HG03060 (cell line): Measurements from ENCODE around the gene RHEB.

Source experiments
- ATAC-seq: cut with Tn5 transposase; IDR thresholded peaks from one replicate; pipeline ENCODE4 v1.9.1; 2021; ENCODE audit warnings: low read depth, moderate number of reproducible peaks; ENCODE audit not compliant: unreplicated experiment

Gene RHEB

DNA sequence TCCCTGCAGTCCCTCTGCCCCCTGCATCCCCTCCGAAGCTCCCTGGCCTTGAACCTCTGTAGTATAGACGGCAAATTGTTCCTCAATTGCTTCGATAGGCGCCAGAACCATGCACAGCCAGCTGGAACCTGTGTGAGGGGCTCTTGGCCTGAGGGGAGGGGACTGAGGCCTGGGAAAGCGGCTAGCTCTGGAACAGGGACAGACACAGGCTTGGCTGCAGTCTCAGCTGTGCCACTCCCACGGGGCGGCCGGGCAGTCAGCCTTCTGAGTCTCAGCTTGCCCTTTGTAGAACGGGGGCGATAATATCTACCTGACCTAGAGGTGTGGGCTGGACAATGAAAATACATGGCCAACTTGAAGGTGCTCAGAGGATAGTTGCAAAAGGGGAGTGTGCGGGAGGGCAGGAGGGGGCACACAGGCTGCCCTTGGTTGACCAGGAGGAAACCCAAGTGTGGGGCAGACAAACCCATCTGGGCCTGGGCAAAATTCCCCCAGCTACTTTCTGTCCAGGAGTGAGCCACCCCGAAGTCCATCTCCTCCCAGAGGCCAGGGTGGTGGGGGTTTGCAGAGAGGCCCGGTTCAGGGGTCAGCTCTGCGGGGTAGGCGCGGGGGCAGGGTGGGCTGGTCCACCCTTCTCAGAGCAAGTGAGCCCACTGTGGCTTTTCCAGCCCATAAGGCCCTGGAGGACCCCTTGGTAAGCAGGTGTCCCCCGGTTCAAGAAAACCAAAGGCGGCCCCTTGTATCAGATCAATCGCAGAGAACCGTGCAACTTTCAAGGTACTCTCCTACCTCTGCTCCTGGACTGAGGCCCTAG lies 84.4 kb downstream of the RHEB start:
- no peak for ATAC-seq

DNA sequence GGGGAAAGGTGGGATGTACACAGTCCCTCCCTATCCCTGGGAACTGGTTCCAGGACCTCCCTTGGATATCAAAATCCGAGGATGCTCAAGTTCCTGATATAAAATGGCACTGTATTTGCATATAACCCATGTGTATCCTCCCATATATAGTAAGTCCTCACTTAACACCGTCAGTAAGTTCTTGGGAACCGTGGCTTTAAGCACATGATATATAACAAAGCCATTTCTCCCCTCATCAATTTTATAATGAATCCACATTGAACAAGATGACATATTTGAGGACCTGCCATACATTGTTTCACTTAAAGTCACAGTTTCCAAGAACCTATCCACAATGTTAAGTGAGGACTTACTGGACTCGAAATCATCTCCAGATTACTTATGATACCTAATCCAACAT lies 85.1 kb downstream of the RHEB start:
- ATAC-seq = no peak

DNA sequence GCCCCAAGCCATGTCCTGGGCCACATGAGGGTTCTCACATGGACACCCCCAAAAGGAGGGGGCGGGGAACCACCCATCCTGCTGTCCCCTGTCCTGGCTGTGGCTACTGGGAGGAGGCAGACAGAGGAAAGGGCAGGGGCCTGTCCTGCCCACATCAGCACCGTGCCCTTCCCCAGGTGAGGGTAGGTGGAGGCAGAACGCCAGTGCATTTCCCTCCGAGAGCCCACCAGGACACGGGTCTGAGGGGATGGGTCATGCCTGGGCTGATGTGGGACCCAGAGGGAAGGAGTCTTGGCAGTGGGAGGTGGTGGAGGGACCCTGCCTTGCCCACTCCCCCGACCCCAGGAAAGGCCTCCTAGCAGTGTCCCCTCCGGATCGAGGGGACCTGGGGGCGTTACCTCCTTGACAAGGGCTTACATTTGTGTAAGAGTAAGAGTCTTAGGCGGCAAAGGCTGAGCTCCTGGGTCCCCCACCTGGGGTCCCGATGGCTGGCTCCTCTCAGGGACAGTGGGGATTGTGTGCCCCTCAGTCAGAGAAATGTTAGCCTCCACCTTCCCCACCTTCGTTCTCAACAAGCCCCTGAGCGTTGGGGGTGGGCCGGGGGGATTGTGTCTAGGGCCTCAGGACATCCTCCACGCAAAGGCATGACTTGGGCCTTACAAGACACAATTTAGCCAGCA lies 85.8 kb downstream of the RHEB start:
- no peak for ATAC-seq

DNA sequence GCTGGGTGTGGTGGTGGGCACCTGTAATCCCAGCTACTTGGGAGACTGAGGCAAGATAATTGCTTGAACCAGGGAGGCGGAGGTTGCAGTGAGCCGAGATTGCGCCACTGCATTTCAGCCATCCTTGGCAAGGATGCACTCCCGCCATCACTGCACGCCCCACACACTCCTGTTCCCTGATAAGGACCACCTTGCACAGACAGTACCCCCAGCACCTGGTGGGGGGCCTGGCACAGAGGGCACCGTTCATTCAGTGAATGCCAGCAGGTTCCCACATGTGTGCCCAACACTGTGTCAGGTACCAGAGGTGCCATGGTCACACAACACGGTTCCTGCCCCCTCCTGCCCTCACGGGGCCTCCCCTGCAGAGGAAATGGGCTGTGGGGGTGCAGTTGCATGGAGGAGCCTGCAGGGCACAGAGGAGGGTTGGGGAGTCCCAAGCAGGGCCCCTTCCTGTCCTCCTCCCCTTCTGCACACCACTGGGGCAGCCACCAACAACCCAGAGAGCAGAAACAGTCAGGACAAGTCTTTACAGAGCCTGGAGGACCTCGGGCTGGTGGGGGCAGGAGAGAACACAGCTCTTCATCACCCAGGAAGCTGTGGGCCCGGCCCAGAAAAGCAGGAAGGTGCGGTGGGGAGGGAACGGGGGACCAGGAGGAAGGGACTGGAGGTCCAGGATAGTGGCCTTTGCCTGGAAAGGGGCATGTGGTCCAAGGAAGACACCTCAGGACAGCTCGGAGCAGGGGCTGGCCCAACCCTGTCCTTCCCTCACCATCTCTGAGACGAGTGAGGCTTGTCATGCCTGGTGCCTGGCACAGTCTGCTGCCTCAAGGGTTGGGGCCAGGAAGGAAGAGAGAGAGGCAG lies 86.8 kb downstream of the RHEB start:
- ATAC-seq = no peak

DNA sequence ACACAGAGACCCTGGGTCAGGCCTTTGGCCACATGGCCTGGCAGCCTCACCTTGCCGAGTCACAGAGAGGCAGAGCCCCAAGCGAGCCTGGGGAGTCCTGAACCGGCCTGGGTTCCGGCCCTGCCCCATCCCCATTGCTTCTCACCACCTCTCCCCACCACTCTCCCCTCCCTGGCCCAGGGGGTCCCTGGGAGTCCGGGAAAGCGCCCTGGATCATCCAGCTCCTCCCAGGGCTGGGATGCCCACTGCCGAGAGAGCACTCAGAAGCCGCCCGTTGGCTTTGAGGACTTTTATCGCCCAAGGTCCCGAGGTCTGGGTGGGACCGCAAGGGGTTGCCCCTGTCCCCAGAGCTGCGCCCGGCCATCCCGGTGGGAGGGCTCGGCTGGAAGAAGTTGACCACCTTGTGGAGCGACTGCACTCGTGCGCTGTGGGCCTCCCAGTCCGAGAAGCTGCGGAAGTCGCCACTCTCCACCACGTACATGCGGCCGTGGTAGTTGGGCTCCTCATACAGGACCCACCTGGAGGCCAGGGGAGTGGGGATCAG lies 87.9 kb downstream of the RHEB start:
- no peak for ATAC-seq

DNA sequence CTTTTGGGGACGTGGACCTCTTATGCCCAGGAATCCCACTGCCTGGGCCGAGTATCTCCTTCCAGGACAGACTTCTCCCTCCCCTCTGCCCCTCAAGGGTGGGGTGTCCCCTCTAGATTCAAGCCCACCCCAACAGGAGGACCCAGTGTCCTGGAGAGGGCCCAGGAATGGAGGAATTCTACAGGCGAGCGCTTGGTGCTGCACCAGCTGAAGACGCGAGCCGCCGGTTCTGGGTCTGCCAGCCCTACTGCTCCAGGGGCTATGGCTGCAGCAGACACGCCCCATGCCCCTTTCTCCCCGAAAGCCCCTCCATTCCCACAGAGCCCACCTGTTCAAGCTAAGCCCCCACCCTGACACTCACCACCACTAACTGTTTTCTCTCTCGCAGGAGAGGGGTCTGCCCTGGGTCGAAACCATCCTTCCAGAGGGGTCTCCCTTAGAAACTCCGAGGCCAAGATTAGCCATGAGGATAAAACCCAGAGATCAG lies 88.4 kb downstream of the RHEB start:
- no peak for ATAC-seq

DNA sequence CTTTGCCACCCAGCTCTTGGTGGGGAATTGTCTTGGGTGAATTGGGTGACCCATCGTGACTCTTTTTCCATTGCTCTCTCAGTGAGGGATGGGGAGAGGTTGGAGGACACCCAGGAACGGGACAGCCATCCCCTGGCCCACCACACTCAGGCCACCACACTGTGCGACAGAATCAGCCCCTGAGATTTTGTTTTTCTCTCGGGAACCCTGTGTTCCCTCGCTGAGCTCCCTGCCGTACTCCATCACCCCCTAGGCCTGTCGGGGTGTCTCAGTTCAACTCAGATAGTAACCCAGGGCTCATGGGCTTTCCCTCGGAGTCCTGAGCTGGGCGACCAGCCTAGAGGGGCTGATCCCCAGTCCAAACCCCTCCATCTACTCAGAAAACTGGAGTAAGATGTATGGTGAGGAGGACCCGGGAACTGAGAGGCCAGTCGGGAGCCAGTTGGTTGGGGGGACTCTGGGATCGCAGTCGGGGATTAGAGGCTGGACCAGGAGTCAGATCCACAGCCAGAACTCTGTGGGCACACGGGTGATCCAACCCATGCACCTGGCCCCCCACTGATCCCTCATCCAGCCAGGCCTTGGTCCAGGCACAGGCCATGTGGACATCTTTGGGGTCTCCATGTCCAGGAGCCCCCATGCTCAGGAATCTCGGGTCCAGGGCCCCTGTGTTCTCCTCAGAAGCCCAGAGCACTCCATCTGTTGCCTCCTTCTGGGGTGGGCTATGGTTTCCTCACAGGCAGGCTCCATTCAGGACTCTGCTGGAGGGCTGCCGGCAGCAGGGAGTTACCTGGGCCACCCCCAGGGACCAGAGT lies 89.1 kb downstream of the RHEB start:
- ATAC-seq = no peak

DNA sequence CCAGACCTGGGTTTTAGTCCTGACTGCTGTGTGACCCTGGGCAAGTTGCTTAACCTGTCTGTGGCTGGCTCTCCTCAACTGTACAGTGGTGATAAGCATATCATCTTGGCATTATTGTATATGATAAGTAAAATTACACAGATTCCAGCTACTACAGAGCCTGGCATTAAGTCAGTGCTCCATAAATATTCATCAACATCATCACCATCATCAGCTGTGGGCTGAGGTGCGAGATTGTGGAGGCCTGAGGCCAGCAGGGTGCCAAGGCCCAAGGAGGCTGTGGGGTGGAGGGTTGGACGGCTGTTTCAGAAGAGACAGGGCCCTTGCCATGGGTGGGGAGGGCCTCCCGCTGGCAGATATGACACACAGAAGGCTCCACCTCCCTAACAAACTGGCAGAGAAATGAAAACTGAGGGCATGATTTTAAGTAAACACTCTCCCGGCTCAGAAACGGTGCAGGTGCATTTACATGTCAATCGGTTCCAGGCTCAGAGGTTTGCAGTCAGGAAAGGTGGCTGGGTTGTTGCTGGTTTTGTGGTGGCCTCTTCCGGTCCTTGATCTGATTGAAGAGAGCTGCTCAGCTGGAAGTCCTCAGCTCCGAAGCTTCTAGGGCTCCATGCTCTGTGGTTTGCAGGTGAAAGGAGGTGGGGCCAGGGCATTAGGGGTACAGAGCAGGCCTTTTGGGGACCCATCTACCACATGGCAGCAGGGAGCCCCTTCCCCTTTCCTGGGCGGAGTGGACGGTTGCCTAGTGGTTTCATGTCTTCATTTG lies 89.9 kb downstream of the RHEB start:
- ATAC-seq = no peak

DNA sequence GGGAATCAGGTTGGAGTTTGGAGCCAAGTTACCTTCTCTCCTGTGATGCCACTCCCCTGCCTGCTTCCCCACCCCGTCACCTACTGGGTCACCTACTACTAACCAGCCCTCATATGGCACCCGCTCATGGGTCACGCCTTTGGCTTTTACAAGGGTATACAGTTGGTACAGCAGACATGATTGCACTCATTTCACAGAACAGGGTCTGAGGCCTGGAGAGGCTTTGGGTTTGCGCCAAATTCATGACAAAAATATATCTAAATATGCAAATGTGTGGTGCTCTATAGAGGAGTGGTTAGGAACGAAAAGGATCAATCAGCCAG lies 90.5 kb downstream of the RHEB start:
- no peak for ATAC-seq

DNA sequence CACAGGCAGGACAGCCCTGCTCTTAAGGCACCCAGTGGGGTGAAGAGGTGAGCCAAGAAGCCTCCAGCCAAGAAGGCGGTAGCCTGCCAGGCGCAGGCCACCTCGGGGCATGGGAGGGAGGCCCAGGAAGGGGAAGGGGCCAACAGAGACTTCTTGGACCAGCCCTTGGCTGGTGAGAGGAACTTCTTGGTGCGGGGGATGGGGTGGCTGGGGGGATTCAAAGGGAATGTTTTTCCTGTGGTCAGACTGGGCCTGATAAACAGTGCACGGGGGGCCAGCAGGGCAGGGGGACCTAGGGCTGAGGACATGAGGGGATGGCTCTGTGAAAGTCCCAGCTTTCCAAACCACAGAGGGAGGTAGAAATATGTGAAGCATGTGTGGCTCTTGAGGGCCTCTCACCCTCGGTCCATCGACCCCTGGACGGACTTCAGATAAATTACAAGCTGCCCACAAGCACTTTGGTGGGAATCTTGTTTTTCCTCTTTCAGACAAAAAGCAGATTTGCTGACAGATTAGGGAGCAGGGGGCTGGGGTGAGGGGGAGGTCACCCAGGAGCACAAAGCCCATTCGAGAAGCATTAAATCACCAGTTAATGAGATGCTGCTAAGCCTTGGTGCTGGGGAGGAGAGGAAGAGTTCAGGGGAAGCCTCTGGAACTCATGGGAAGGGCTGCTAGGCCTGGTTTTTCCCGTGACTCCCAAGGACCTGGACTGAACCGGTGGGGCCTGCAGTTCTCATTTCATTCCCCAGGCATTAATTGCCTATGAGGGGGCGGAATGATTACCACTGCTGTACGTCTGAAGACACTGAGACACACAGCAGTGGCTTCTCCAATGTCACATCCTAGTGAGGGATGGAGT lies 91.1 kb downstream of the RHEB start:
- no peak for ATAC-seq

DNA sequence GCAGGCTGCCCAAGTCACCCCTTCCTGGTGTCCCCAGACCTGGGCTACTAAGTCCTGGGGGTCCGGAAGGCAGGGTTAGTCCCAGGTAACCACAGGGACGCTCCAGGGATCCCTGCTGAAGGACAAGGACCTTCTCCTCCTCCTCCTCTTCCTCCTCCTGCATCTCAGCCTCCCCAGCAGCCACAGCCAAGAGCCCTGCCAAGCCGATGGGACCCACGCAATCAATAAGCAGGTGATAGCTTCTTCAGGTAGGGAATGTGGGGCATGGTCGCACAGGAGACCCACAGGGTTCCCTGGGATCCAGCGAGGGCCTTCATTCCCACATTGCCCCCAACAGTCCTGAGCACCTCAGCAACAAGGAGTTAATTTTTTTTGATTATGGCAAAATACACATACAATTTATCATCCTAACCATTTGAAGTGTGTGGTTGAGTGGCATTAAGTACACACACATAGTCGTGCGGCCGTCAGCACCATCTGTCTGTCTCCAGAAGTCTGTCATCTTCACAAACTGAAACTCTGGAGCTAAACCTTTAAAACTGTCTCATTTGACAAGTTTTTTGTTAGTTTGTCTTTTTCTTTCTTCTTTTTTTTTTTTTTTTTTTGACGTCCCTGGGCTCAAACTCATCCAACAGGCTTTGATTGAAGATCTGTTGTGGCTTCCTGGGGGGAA lies 91.9 kb downstream of the RHEB start:
- ATAC-seq = no peak

DNA sequence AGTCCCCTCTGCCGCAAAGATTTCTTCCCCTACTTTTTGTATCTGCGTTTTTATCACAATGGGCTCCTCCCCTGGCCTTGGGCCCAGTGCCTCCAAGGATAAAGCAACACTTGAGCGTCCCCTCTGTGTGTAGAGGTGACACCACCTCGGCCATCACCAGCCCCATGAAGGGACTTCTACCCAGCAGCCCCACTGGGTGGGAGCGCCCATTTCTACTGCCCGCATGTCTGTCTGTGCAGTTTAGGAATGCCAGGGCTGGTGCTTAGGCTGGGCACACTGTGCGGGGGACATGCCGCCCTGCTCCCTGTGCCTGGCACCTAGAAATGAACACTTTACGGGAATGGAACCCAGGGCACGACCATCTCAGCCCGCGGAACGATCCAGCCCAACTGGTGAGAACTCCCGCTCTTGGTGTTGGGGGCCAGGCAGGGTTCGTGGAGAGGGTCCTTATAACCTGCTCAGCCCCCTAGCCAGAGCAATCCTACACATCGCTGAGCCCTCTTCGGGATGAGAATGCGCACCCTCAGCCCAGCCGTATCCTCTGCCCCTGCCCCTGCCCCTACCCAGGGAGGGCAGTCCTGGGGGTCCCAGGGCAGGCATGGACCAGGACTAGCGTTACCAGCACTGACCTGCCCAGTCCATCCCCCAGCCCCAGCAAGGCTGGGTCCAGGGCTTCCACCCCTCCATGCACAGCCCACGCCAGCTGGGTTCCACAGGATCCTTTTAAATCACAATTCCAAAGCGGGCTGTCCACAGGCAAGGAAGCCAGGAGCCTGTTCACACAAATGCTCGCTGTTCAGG lies 92.6 kb downstream of the RHEB start:
- ATAC-seq = no peak

DNA sequence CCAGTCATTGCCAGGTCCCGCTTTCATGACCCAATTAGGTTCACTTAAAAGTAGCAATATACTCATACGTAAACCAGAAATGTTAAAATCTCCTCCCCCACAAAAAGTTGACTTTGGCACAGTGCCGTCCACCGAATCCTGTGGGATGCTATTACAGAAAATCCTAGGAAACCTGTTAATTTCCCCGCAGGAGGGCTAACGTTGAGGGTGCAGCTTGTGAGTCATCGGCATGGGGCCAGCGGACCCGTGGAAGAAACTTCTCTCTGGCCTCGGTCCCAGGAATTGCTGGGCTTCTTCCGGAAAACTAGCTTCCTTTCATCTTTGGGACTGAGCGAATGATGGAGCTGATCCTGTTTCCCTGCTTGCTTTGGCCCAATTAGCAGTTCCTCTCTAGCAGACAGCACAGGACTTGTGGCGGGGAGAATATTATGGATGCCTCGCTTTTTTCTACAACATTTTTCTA lies 93.2 kb downstream of the RHEB start:
- no peak for ATAC-seq

DNA sequence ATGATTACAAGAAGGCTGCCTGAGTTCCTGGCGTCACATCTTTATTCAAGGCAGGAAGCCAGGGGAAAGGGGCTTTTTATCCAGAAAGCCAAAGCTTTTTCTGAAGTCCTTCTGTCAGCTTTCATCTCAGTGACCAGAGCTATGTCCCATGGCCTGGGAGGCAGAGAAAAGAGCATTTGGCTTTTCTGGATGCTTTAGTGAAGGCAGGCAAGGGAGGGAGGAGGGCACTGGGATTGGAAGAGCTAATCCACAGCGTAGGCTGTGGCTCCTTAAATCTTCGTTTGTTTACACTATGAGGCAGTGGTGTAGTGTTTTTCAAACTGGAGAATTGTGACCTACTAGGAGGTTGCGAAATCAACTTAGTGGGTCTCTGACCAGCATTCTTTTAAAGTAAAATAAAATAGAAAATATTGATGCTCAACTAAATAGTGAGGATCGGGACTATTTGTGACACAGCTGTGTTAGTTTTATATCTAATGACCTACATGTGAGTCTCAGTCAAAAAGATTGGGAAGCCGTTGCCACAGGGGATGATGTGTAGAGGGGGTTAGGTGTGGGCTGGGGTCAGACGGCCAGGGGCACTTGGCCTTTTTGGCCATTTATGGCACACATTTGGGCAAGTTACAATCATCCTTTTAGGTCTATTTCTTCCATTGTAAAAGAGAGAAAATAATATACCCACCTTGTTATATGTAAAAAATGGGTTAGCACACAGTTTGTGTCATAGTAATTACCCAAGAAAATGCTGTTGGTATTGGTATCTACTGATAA lies 93.8 kb downstream of the RHEB start:
- ATAC-seq = no peak

DNA sequence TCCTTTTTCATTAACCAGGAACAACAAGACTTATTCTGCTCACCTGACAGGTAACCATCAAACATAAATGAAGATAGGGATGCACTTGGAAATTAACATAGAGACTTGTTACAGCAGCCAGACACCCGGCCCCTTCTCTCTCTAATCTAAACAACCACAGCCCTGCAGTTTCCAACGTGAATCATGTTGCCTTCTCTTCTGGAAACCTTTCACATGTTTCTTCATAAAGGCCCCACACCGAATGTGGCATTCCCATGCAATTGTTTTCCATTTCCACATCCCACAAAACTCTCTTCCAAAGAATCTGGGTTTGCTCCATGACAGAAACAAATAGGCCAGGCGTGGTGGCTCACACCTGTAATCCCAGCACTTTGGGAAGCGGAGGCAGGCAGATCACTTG lies 94.9 kb downstream of the RHEB start:
- no peak for ATAC-seq

DNA sequence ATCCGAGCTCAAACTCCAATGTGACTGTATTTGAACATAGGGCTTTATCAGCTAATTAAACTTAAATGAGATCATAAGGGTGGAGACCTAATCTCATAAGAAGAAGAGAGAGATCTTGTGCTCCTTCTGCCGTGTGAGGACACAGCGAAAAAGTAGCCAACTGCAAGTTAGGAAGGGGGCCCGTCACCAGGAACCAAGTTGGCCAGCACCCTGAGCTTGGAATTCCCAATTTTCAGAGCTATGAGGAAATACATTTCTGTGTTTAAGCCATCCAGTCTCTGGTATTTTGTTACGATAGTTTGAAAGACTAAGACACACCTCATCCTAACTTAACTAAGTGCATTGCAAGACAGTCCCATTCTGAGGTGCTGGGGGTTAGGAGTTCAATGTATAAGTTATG lies 95.8 kb downstream of the RHEB start:
- ATAC-seq = no peak
